Liver (tissue), 9 donors: ENCODE measurements around the gene SRSF9. TPM values are rescaled to one million over a fixed set of nuclear protein-coding genes. Genes with fewer than 3 reads are reported as not detected.
"Not testable (repeated sequence)": the region's sequence is repeated elsewhere in the genome, so short reads cannot be mapped to it uniquely, and the experiment has no call there.

Experiments used
- DNase-seq: peaks from one replicate; pipeline ENCODE4 v3.0.0-alpha.2; 2017; ENCODE audit warnings: low spot score
- H3K27ac ChIP-seq, 2 donors: one replicate each; pipeline ENCODE4 v1.7.0; 2013; ENCODE audit warnings: inconsistent platforms in 2 of 2, low read length in 2 of 2, control low read depth in 1 of 2, low read depth in 1 of 2, mild to moderate bottlenecking in 1 of 2
- H3K27me3 ChIP-seq, 4 donors: one replicate each; pipeline versions ENCODE4 v1.6.1 to v1.7.0; 2013; ENCODE audit warnings: low read length in 3 of 4, inconsistent platforms in 1 of 4, mild to moderate bottlenecking in 1 of 4, moderate library complexity in 1 of 4; ENCODE audit not compliant: control insufficient read depth in 4 of 4, insufficient read depth in 4 of 4
- H3K36me3 ChIP-seq, 4 donors: one replicate each; pipeline versions ENCODE4 v1.6.1 to v1.7.0; 2013; ENCODE audit warnings: low read length in 3 of 4, mild to moderate bottlenecking in 3 of 4, low read depth in 1 of 4, moderate library complexity in 1 of 4; ENCODE audit not compliant: control insufficient read depth in 4 of 4, insufficient read depth in 3 of 4
- H3K4me1 ChIP-seq, 4 donors: one replicate each; pipeline versions ENCODE4 v1.6.1 to v1.7.0; 2013; ENCODE audit warnings: low read length in 3 of 4, mild to moderate bottlenecking in 3 of 4, moderate library complexity in 1 of 4; ENCODE audit not compliant: control insufficient read depth in 4 of 4, insufficient read depth in 4 of 4
- H3K4me3 ChIP-seq, 3 donors: one replicate each; pipeline versions ENCODE4 v1.6.1 to v1.7.0; 2013; ENCODE audit warnings: low read length in 3 of 3, control low read depth in 1 of 3, low read depth in 1 of 3, mild to moderate bottlenecking in 1 of 3
- H3K9ac ChIP-seq, 2 donors: one replicate each; pipeline ENCODE4 v1.7.0; 2013; ENCODE audit warnings: low read length in 2 of 2, mild to moderate bottlenecking in 2 of 2, moderate library complexity in 2 of 2, control low read depth in 1 of 2, low read depth in 1 of 2
- H3K9me3 ChIP-seq, 4 donors: one replicate each; pipeline versions ENCODE4 v1.6.1 to v1.7.0; 2013; ENCODE audit warnings: low read length in 3 of 4; ENCODE audit not compliant: control insufficient read depth in 4 of 4
- EGR1 ChIP-seq, 2 donors: IDR thresholded peaks; 2 replicates each; pipeline ENCODE4 v1.6.1; 2016 to 2018; ENCODE audit warnings: antibody characterized with exemption in 2 of 2, low read depth in 2 of 2
- FOXA1 ChIP-seq: IDR thresholded peaks from 2 replicates; pipeline ENCODE4 v1.6.1; 2016; ENCODE audit warnings: antibody characterized with exemption
- HNF4A ChIP-seq, 2 donors: conservative IDR thresholded peaks; 2 replicates each; pipeline ENCODE4 v1.6.1; 2016; ENCODE audit warnings: antibody characterized with exemption in 2 of 2, mild to moderate bottlenecking in 2 of 2
- RAD21 ChIP-seq, 2 donors: IDR thresholded peaks; 2 replicates each; pipeline ENCODE4 v1.6.1; 2016; ENCODE audit warnings: antibody characterized with exemption in 2 of 2, mild to moderate bottlenecking in 2 of 2
- RXRA ChIP-seq, 2 donors: IDR thresholded peaks; 2 replicates each; pipeline ENCODE4 v1.6.1; 2017 to 2018; ENCODE audit warnings: antibody characterized with exemption in 2 of 2, mild to moderate bottlenecking in 1 of 2
- YY1 ChIP-seq: IDR thresholded peaks from 2 replicates; pipeline ENCODE4 v1.6.1; 2016; ENCODE audit warnings: antibody characterized with exemption, mild to moderate bottlenecking
- WGBS: extraction: QIAGEN DNeasy Blood & Tissue Kit; methylation state at CpG from one replicate; pipeline ENCODE4 v1.1.7; 2013; 5-methylcytosine and 5-hydroxymethylcytosine counted together
- polyA plus RNA-seq, 2 donors: library from polyadenylated mRNA; stranded (reverse) in 1 of 2; unstranded in 1 of 2; fragments of 200-250 nt in 1 of 2; fragments of >200 nt in 1 of 2; fragmentation: Nextera tagmentation in 1 of 2; extraction: Ambion mirVana in 1 of 2; gene quantifications; one replicate each; pipeline versions ENCODE4 v1.2.1 to v1.2.3, GENCODE V29; 2013 to 2015
- total RNA-seq, 2 donors: library from RNA; depleted of rRNA; stranded (reverse); fragments of >200 nt; gene quantifications; one replicate each; pipeline ENCODE4 v1.2.3, GENCODE V29; 2014
- TF ChIP-seq, protein P1 (sequence below): IDR thresholded peaks from 2 replicates; pipeline ENCODE4 v1.6.1; 2016; ENCODE audit warnings: antibody characterized with exemption
- TF ChIP-seq, protein P2 (sequence below): IDR thresholded peaks from 2 replicates; pipeline ENCODE4 v1.6.1; 2016; ENCODE audit warnings: antibody characterized with exemption
- donor health status: healthy.
- donor health status: healthy.
- donor health status: healthy.
- donor health status: healthy.
- donor health status: healthy.

Gene SRSF9
- total and polyA plus RNA-seq, 4 donors, result 45.3 to 98.5 (median 73.3) TPM

DNA sequence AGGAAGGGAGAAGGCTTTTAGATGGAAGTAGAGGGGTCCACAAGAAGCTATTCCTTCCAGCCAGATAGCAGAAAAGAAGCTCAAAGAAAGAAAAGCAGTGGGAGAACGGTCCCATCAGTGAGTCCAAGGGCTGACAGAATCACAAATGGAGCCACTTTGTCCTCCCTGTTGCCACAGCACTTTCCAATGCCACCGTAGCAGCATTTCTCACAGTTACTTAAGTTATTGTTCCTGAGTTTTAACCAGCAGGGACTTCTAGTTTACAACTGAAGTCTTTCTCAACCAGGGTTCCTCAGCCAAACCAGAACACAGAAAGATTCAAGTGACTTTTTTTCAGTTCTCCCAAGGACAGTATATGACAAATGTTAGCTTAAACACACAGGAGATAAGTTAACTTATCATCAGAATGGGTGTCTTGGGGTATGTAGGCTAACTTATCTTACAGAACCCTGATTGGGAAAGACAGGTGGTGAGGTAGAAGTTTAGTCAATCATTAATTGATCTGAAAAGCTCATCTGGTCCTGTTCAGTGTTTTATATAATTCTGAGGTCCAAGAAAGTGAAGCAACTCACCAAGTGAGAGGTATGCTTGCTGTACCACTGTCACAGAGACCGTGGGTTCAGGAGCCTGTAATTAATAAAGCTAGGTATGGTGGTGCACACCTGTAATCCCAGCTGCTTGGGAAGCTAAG lies 16.3 kb downstream of the SRSF9 start:
- Histone ChIP-seq H3K4me3 (no peak overlapping the region), H3K27ac (no peak overlapping the region), H3K9ac (no peak overlapping the region), H3K4me1 (peaks cover 0 to 19% (median 10%) of the 10 kb centered on the region in 4 donors), H3K36me3 (peaks cover 4 to 21% (median 15%) of the 10 kb centered on the region in 4 donors), H3K27me3 (no peaks in the 10 kb centered on the region), H3K9me3 (no peaks in the 10 kb centered on the region)
- DNase-seq, result no peak
- 72% methylated on average over 3 of the region's 3 CpGs for WGBS
- TF ChIP-seq EGR1 (IDR thresholded peaks at IDR 0.05; ENCODE audit: low read depth in 2 of 2) (no peak), FOXA1 (no peak), RXRA (IDR thresholded peaks at IDR 0.05) (no peak), HNF4A (conservative IDR thresholded peaks at IDR 0.05) (peak; percentile 3 to 7)
- TF ChIP-seq, protein P1, sequence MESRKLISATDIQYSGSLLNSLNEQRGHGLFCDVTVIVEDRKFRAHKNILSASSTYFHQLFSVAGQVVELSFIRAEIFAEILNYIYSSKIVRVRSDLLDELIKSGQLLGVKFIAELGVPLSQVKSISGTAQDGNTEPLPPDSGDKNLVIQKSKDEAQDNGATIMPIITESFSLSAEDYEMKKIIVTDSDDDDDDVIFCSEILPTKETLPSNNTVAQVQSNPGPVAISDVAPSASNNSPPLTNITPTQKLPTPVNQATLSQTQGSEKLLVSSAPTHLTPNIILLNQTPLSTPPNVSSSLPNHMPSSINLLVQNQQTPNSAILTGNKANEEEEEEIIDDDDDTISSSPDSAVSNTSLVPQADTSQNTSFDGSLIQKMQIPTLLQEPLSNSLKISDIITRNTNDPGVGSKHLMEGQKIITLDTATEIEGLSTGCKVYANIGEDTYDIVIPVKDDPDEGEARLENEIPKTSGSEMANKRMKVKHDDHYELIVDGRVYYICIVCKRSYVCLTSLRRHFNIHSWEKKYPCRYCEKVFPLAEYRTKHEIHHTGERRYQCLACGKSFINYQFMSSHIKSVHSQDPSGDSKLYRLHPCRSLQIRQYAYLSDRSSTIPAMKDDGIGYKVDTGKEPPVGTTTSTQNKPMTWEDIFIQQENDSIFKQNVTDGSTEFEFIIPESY, result no peak

DNA sequence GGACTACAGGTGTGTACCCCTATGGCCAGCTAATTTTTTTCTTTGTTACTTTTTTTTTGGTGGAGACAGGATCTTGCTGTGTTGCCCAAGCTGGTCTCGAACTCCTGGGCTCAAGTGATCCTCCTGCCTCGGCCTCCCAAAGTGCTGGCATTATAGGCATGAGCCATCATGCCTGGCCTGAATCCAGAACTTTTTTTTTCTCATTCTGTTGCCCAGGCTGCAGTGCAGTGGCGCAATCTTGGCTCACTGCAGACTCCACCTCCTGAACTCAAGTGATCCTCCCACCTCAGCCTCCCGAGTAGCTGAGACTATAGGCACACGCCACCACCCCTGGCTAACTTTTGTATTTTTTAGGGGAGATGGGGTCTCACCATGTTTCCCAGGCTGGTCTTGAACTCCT lies 17.0 kb downstream of the SRSF9 start:
- H3K27me3 ChIP-seq, H3K4me3 ChIP-seq, H3K9ac ChIP-seq, DNase-seq, H3K9me3 ChIP-seq, H3K27ac ChIP-seq: not testable (repeated sequence)
- Histone ChIP-seq H3K4me1 (peaks cover 0 to 24% (median 14%) of the 10 kb centered on the region in 4 donors), H3K36me3 (peaks cover 4 to 18% (median 13%) of the 10 kb centered on the region in 4 donors)
- 81% methylated on average over 5 of the region's 5 CpGs for WGBS

DNA sequence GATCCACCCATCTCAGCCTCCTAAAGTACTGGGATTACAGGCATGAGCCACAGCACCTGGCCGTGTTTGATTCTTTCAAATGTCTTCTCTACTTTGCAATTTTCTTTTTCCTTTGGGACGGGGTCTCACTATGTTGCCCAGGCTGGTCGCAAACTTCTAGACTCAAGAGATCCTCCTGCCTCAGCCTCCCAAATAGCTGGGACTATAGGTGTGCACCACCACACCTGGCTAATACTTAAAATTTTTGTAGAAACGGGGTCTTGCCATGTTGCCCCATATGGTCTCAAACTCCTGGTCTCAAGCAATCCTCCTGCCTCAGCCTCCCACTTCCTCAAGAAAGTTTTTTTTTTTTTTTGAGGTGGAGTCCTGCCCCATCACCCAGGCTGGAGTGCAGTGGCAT lies 21.6 kb downstream of the SRSF9 start:
- no peak overlapping the region for H3K9ac ChIP-seq
- peaks cover 5 to 9% (median 6%) of the 10 kb centered on the region in 4 donors for H3K36me3 ChIP-seq
- H3K4me1 ChIP-seq, result peaks cover 3 to 39% (median 26%) of the 10 kb centered on the region in 4 donors
- no peaks in the 10 kb centered on the region for H3K9me3 ChIP-seq
- DNase-seq, result no peak
- TF ChIP-seq EGR1 (IDR thresholded peaks at IDR 0.05; ENCODE audit: low read depth in 2 of 2) (no peak), HNF4A (conservative IDR thresholded peaks at IDR 0.05) (no peak), FOXA1 (no peak), YY1 (no peak), RXRA (IDR thresholded peaks at IDR 0.05) (no peak), RAD21 (IDR thresholded peaks at IDR 0.05) (no peak)
- TF ChIP-seq, protein P2, sequence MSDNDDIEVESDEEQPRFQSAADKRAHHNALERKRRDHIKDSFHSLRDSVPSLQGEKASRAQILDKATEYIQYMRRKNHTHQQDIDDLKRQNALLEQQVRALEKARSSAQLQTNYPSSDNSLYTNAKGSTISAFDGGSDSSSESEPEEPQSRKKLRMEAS, result no peak
- no peak overlapping the region for H3K4me3 ChIP-seq
- 97% methylated on average over 4 of the region's 4 CpGs for WGBS
- H3K27ac ChIP-seq, result no peak overlapping the region
- H3K27me3 ChIP-seq, result no peaks in the 10 kb centered on the region

DNA sequence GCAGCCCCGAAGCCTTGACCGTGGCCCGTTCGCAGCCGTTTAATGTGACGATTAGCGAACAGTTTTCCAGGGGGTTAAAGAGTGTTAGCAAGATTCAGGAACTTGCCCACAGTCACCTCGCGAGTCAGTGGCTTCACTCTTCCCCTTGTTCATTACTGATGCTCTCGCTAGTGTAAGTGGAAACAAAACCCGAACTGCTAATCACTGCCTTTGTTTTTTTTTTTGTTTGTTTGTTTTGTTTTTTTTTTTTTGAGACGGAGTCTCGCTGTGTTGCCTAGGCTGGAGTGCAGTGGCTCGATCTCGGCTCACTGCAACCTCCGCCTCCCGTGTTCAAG lies 22.7 kb downstream of the SRSF9 start:
- WGBS, result 4% methylated on average over 17 of the region's 17 CpGs
- Histone ChIP-seq H3K36me3 (peaks cover 5 to 12% (median 8%) of the 10 kb centered on the region in 4 donors), H3K4me1 (peaks cover 3 to 31% (median 23%) of the 10 kb centered on the region in 4 donors), H3K9ac (peak overlapping the region; percentile 33 to 88), H3K4me3 (peak overlapping the region; percentile 64 to 100 (median 87)), H3K27ac (peak overlapping the region; percentile 83 to 87)
- not testable (repeated sequence) for H3K9me3 ChIP-seq, H3K27me3 ChIP-seq, DNase-seq
